Measurements from ENCODE around the gene OSBPL3.

DNA sequence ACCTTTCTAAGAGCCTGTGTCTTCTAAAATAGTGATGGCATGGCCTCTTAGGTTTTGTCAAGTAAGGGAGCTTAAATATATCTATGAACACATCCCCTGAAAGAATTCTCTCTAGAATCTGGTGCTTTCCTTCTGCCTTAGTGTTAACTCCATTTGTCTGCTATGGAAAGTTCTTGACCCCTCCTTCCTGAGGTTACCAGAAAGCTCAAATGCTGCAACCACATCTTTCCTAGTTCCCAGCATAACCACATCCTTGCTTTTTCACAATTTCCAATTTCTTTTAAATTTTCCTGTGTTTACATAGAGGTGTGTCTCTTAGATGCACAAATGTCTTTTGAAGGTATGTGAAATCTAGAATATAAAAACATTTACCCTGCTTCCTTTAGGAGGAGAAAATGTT, 206.3 kb downstream of the OSBPL3 start:
- TF ChIP-seq, protein P1, sequence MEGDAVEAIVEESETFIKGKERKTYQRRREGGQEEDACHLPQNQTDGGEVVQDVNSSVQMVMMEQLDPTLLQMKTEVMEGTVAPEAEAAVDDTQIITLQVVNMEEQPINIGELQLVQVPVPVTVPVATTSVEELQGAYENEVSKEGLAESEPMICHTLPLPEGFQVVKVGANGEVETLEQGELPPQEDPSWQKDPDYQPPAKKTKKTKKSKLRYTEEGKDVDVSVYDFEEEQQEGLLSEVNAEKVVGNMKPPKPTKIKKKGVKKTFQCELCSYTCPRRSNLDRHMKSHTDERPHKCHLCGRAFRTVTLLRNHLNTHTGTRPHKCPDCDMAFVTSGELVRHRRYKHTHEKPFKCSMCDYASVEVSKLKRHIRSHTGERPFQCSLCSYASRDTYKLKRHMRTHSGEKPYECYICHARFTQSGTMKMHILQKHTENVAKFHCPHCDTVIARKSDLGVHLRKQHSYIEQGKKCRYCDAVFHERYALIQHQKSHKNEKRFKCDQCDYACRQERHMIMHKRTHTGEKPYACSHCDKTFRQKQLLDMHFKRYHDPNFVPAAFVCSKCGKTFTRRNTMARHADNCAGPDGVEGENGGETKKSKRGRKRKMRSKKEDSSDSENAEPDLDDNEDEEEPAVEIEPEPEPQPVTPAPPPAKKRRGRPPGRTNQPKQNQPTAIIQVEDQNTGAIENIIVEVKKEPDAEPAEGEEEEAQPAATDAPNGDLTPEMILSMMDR (IDR thresholded peaks at IDR 0.05; ENCODE audit: extremely low read depth in 1 of 2, insufficient read depth in 1 of 2, low read depth in 1 of 2, low read length in 2 of 2) = no peak
- no peak for TF ChIP-seq POLR2AphosphoS5 (IDR thresholded peaks at IDR 0.05; ENCODE audit: insufficient read depth, low read depth, low read length)
- TF ChIP-seq MYC (IDR thresholded peaks at IDR 0.05; ENCODE audit: low read depth, low read length) = no peak
- TF ChIP-seq, protein P2, sequence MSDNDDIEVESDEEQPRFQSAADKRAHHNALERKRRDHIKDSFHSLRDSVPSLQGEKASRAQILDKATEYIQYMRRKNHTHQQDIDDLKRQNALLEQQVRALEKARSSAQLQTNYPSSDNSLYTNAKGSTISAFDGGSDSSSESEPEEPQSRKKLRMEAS (IDR thresholded peaks at IDR 0.05; ENCODE audit: insufficient read depth, insufficient read length) = no peak

Measured in endothelial cell of umbilical vein (primary cell).